Iris pigment epithelial cell (primary cell): ENCODE data around the gene KCNJ10.

ENCODE experiments used
- DNase-seq: peaks from one replicate; pipeline ENCODE4 v3.0.0-alpha.2; 2011; ENCODE audit warnings: low read depth

KCNJ10 gene

DNA sequence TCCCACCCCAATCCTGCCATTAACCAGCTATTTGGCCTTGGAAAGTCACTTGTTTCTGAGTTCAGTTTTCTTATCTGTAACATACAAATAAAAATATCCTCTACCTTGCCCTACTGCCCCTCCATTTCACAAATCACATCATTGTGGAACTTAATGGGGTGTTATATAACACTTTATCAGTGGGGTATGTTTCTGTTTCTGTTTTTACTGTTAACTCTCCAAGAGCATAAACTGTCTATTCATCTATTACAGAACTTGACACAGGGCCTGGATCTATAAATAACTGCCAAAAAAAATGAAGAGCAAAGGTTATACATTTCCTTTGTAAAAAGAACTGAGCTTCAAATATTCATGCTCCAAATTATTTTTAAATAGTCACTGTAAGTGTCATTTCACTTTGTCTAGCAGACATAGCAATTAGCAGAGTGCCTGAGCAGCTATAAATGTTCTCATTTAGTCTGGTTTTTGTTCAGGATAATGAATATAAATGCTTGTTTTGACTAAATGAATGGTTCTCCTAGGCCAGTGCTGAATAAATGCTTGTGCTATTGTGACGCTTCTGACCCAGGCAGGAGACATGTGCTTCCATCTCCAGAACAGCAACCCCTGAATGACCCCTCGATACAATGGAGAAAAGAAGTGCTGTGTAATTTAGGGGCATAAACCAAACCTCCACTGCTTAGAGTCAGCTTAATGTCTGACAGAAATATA, 45.6 kb downstream of the KCNJ10 start:
- DNase-seq, result no peak

DNA sequence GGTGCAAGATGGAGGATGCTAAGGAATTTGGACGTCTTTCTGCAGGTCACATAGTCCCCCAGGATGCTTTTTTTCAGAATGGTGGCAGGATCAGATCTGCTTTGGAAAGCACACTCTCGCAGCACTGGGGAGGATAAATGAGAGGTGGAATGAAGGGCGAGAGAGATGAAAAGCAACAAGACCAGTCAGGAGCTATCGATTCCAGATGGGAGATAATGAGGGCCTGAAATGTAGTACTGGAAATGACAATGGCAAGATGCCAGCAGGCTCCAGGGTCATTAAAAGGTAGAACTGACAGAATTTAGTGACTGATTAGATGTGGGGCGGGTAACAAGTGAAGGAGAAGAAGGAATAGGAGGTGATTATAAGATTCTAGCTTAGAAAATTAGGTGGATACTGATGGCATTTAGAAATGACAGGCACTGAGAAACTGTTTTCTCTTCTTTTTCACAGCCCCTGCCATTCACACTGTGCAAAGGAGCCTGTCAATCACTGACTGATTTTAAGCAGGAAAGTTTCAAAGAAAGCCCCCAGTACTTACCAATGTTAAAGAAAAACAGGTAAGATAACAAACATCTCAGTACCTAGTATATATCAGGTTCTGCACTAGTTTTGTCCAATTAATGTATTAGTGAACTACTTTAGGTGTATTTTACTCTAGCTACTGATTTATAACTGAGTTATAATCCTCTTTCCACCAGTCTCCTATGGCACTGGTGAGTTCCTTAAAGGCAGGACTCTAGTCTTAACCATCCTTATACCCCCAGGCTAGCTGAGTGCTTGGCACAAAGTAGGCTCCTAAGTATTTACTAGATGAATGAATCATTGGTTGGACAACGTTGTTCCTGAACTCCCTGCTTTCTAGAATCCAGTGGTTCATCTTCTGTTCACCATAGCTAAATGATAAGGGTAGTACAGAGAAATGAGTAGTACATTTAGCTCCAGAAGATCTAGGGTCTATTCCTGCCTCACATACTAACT, 47.3 kb downstream of the KCNJ10 start:
- DNase-seq, result no peak

DNA sequence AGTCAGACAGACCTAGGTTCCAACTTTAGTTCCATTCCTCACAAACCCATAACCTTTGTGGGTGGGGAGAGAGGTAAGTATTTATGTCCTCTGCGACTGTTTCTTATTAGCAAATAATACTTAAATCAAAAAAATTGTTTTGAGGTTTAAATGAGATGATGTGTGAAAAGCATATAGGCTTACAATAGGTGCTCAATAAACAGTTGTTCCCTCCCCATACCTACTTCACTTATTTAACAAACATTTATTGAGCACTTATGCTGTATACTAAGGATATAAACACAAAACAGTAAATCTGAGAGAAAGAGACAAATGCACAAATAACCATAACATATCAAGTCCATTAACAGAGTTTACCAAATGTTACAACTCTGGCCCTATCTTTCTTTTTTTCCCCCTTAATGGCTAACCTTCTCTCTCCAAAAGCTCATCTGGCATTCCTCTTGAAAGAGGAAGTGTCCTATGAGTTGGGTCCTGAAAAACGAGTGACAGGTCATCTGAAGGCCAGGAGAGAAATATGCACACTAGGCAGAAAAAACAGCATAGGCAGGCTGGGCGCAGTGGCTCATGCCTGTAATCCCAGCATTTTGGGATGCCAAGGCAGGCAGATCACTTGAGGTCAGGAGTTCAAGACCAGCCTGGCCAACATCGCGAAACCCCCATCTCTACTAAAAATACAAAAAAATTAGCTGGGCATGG, 48.4 kb downstream of the KCNJ10 start:
- no peak for DNase-seq

DNA sequence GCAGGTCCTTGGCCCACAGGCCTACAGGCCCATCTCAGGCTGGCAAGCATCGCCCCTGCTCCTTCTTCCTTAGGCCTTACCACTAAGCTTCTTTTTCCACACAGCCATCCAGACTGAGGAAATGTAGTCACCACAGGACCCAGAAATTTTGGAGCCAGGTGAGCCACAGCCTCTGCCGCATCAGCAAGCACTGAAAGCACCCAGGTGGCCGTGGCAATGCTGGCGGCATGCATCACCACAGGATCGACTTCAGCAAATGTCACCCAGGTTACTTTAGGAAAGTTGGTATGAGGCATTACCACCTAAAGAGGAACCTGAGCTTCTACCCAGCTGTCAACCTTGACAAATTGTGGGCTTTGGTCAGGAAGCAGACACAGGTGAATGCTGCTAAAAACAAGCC, 49.8 kb downstream of the KCNJ10 start:
- DNase-seq, result no peak

DNA sequence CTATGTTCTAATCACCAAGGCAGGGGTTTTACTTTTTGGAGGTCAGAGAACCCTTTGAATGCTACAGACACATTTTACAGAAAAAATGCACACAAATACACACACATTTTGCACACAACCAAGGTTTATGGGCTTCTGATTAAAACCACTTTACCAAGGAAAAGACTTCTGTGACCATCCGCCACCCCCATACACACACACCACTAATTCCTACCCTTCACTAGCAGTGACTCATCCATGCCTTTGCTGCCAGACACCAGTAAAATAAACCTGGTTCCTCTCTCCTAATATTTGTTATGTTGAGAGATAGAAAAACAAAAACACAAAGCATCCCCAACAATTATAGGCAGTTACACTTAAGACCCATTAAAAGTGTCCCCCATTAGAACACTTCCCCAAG, 51.1 kb downstream of the KCNJ10 start:
- DNase-seq, result peak; percentile 66

DNA sequence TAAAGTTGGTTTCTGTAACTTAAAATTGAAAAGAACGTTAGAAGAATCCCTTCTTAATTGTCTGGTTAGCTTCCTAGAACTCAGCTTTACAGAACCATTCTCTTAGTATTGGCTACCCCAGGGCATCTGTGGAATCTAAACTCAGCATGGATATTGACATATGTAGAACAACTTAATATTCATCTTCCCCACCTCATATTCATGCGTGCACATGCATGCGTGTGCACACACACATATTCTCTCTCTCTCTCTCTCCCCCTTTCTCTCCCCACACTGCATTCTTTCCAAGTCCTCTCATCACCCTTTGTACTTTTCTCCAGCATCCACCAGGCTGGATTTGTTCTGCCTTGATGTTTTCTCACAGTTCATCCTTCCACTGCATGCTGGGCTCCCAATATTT, 51.6 kb downstream of the KCNJ10 start:
- no peak for DNase-seq

DNA sequence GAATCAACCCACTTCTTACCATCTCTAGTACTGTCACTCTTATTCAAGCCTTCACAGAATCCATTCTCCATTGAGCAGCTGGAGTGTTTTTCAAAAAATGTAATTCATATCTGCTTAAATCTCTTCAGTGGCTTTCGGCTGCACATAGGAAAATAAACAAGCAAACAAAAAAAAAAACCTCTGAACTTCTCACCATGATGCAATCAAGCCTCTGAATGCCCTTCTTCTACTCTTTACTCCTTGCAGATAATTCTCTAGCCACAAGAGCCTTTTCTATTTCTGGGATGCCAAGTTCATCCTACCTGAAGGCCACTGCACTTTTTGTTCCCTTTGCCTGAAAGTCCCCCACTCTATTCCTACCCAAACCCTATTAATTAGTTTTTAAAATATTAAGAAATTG, 52.4 kb downstream of the KCNJ10 start:
- DNase-seq, result no peak

DNA sequence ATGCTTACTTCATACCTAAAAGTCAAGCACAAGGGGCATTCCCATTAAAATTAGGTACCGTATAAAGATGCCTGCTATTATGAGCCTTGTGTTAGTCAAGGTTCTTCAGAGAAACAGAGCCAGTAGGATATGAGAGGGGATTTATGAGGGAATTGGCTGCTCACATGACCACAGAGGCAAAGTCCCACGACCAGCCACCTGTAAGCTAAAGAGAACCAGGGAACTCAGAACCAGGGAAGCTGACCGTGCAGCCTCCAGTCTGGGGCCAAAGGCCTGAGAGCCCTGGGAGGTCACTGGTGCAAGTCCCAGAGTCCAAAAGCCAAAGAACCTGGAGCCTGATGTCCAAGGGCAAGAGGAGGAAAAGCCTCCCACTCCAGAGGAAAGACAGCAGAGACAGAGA, 58.2 kb downstream of the KCNJ10 start:
- DNase-seq, result no peak

DNA sequence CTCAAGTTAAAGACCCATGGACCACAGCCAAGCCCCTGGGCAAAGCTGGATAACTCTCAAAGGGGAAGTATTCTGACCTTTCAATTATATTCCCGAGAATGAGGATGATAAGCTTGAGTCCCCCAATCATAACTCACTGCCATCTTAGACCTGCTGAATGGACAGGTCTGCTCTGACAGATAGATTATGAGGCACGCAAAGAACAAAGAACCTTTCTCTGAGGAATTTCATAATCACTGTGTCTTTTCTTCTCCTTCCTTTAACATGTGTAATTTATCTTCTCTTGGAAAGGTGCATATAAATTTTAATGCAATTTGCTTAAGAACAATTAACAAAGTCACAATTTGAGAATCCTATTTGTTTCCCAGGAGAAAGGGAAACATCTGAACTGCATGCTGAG, 60.2 kb downstream of the KCNJ10 start:
- DNase-seq, result no peak

DNA sequence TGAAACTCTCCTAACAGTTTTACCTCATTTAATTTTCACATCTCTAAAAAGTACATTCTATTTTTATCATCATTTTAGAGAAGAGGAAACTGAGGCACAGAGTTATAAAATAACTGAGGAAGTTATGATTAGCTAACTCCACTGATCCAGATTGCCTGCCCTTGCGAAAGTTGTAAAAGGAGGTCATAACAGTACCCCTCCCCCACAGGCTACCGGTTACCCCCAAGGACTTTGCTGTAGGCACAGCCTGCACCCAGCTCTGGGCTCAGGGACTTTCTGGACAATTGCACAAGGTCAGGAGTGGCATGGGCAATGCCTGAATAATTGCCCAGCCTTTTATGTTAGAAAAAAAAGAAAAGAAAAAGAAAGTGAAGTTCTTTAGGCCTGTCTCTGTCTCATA, 60.9 kb downstream of the KCNJ10 start:
- no peak for DNase-seq

DNA sequence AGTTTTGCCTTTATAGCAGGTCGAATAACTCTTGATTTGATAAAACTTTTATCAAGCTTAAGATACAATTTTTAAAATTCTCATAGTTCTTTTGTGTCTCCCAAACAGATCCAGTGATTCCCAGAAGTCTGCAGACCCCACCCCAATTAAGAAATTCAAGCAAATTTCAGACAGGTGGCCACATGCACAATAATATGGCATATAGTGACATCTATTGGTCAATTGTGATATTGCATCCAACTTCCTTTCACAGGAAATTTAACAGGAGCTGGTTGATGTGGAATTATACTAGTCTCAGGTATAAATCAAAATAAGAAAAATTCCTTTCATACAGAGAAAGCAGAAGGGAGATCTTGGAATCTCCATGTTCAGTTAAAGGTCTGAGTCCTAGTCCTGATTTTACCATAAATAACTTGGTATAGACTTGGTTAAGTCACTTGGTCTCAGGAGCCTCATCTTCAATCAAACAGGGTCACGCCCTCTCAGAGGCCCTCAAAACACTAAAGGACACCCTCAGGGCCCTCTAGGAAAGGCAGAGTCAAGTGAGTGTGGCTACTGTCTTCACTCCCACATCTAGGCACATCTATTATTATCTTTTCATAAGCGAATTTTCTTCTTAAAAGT, 62.3 kb downstream of the KCNJ10 start:
- DNase-seq, result peak; percentile 14

DNA sequence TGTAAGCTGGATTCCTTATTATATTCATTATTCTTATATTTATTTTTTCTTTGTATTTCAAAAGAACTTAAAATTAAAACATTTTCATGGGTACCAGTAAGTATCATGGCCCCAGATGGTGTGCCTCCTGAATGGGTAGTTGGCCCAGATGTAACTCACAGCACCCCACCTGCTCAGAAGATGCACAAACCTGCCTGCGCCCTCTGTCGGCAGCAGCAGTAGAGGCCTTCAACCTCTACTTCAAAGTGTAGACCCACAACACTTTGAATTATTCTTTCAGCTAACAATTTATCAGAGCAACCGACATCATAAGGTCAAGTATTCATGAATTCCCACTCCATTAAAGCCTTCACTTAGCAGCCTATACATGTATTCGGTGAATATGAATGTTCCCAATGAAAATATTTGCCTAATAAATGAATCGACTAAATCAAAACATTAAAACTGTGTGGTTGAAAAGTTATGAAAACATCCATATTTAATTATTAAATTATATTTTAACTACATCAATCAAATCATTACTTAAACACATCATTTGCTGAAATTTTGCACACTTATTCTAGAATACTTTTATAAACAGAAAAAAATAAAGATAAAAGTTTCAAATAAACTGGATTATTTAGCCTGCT, 63.5 kb downstream of the KCNJ10 start:
- peak; percentile 61 for DNase-seq

DNA sequence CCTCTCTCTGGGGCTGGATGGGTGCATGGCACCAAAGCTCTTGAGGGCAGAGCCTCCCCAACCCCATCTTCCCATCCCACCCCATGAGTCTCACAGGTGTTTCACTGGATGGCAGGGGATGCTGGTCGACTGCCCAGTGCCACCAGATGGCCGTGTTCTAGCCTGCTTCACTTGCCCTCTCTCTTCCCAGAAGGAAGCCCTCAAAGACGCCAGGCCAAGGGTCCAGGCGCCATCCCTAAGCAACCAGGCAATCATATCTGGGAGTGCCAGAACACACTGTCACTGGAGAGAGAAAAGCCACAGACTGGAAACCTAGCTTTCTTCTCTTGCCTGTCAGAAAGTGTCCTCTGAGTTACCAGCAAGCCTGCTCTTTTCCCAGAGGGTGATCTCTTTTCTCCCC, 64.9 kb downstream of the KCNJ10 start:
- DNase-seq, result no peak

DNA sequence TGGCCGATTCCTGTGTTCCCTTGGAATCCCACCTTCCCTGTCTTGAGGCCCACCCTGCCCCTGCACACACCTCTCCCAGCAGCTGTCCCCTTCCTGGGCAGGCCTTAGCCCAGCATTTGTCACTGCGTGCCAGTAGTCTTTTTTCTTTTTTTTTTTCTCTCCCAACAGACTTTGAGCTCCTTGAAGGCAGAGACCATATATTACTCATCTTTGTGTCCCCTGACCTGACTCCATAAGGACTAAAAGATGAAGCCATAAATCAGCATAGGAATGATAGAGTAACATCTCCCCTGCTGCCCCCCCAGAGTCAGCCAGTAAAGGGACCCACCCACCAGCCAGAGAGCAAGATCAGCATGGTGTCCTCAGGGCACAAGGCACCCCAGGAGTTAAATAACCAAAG, 65.5 kb downstream of the KCNJ10 start:
- DNase-seq, result no peak

DNA sequence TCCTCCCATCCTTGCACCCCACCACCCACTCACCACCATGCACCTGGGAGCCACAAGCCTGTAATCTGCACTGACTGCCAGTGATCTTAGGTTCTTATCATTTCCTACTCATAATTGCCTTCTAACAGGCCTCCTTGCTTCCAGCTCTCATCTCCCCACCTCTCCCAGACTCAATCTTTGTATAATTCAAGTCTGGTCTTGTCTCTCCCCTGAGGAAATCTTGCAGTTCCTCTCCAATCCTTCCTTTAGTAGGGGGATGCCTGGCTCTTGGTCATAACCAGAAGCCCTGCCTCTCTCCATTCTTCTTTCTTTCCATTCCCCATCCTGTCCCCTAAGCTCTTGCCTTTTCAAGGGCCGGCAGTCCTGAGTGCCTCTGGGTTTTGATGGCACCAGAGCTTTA, 66.0 kb downstream of the KCNJ10 start:
- no peak for DNase-seq

DNA sequence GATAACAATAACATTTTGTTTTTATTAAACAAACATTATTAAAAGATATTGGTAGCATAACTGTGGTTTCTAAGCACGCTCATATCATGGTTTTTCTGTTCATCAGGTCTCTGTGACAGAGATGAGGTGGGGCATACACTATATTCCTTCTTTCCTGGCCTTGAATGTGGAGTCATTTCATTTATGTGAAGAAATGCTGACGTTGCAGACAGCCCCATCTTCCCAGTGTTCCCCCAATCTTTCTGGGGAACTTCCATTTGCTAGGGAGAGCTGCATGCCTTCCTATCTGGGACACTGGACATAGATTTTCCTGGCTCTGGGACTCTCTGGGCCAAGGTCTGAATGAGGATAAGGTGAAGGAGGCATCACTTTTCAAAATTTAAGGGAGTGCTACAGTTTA, 68.5 kb downstream of the KCNJ10 start:
- no peak for DNase-seq

DNA sequence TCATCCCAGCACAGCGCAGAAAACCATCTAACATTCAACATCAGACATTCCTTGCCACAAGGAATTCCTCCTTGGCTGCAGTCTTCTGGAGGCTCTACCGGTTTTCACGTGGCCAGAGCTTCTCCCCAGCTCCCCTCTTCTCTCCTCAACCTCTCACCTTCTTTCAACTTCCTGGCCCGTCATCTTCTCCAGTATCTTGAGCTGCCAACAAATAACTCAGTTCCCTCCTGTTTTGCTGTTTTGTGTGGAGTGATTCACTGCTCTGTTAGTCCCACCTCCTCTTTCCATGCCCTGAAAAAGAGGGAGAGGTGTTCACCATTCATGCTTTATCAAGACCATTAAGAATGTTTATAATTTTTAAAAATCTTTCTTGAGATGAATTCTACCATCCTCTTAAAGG, 70.8 kb downstream of the KCNJ10 start:
- no peak for DNase-seq

DNA sequence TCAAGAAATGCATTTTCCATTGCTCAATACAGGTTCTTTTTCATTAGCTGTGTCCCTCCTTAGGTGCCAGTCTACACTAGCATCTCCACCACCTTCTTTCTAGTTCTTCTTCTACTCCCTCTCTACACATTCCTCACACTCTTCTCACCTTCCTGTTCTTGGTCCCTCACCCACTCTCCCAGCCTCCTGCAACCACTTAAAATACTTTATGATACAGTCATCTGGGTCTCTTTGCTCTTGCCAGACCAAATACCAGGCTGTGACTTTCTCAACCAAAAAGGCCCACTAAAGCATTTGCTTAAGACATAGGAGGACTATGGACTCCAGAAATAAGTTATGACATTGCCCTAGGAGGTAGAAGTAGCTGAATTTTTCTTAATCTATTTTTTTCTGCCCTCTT, 73.3 kb downstream of the KCNJ10 start:
- peak; percentile 83 for DNase-seq

DNA sequence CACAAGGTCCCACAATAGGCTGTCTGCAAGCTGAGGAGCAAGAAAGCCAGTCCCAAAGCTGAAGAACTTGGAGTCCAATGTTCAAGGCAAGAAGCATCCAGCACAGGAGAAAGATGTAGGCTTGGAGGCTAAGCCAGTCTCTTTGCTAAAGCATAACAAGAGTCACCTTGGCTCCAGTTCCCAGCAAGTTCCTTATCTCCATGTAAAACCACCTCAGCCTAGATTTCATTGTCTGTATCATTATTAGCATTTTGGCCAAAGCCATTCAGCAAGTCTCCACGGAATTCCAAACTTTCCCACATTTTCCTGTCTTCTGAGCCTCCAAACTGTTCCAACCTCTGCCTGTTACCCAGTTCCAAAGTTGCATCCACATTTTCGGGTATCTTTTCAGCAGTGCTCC, 75.1 kb downstream of the KCNJ10 start:
- no peak for DNase-seq

DNA sequence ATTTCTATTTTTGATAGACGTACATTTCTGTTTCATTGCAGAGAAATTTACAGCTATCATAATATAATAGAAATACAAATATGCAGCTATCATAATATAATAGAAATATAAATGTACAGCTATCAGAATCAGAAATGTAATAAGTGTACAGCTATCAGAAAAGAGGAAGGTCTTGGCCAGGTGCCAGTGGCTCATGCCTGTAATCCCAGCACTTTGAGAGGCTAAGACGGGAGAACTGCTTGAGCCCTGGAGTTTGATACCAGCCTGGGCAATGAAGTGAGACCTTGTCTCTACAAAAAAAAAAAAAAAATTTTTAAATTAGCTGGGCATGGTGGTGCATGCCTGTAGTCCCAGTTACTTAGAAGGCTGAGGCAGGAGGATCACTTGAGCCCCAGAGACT, 76.0 kb downstream of the KCNJ10 start:
- no peak for DNase-seq

DNA sequence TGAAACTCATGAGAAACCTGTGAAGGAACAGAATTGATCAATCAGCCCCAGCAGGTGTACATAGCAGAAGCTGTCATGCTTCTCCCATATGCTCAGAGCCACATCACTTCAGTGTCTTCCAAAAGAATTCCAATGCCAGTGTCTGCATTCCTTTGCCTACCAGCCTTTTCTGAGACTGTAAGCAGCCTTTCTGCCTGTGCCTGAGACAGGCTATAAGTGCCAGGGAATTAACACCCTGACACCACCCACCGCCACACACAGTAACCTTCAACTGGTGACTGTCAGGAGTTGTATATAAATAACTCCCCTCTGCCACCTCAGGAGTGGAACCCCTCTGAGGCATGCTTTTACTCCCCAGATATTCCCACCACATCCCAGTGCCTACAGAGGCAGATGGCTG, 77.8 kb downstream of the KCNJ10 start:
- no peak for DNase-seq

DNA sequence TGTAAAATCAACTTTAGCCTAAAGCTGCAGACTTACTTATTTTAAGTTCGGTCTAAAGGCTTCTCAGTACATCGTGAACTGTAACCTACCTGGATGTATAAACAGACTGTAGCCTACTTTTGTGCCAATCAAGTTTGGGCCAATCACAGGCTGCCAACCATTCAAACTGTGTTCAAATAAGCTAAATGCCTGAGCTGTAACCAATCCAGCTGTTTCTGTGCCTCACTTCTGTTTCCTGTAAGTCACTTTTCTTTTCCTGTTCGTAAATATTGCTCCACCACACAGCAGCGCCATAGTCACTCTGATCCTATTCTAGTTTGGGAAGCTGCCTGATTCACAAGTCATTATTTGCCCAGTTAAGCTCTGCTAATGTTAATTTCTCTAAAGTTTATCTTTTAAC, 78.4 kb downstream of the KCNJ10 start:
- no peak for DNase-seq
